NCI-H748 (cell line): Measurements from ENCODE around the gene RNF103.

Source experiments
- DNase-seq: peaks from one replicate; lab custom pipeline; 2025; ENCODE audit not compliant: unreplicated experiment; lab: John Stamatoyannopoulos, UW

The RNF103 gene

GRCh38 chr2:86577817-86578456 lies 45.7 kb downstream of the RNF103 start:
- DNase-seq, result no peak

DNA sequence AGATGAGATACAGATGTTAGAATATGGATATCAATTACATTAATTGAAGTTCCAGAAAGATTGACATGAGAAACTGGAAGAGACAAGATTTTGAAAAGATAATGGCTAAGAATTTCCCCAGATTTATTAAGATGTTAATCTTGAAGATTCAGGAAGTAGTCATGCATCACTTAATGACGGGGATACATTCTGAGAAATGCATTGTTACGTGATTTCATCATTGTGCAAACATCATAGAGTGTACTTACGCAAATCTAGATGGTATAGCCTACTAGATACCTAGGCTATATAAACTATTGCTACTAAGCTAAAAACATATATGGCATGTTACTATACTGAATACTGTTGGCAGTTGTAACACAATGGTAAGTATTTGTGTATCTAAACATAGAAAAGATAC lies 53.6 kb downstream of the RNF103 start:
- DNase-seq, result no peak

DNA sequence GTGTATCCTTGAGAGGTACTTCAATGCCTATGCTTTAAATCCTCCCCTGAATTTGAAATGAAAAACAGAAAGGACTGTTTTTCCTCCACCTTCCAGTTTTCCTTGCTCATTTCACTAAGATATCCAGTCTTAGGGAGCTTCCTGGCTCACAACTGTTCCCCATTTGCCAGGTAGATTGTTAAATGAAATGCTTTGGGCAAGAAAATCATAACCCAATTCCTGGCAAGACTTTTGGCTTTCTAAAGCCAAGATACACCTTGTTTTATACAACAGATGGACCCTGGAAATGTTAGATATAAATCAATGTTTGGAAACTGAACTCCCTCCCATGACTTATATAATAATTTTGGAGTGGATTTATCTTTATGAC lies 56.9 kb downstream of the RNF103 start:
- DNase-seq, result no peak

DNA sequence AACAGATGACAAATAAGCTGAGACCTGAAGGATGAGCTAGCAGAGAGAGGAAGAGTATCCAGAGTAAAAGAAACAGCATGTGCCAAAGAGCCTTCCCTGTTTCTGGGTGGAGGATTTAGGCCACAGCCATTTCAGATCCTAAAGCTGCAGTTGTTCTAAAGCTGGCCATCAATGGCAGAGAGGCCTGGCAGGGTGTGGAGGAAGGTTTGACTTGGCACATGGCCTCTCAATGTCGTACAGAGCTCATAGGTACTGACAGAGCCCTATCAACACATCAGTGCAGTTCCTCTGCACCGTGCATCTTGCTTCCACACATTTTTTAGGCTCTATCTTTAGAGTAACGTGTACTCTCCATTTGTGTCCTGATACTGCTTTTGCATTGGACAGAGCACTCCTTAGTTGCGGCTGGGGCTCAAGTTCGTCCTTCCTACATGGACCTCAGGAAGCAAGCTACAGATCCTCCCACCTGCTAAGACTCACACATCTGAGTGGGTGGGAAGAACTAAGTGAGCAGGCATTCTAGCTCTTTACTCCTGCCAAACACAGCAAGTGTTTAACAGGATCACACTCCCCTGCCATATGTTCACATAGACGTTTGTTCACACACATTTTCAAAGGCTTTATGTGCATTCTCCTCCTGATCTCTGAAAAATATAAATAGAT lies 57.4 kb downstream of the RNF103 start:
- no peak for DNase-seq

GRCh38 chr2:86563650-86564061 lies 60.0 kb downstream of the RNF103 start:
- no peak for DNase-seq

DNA sequence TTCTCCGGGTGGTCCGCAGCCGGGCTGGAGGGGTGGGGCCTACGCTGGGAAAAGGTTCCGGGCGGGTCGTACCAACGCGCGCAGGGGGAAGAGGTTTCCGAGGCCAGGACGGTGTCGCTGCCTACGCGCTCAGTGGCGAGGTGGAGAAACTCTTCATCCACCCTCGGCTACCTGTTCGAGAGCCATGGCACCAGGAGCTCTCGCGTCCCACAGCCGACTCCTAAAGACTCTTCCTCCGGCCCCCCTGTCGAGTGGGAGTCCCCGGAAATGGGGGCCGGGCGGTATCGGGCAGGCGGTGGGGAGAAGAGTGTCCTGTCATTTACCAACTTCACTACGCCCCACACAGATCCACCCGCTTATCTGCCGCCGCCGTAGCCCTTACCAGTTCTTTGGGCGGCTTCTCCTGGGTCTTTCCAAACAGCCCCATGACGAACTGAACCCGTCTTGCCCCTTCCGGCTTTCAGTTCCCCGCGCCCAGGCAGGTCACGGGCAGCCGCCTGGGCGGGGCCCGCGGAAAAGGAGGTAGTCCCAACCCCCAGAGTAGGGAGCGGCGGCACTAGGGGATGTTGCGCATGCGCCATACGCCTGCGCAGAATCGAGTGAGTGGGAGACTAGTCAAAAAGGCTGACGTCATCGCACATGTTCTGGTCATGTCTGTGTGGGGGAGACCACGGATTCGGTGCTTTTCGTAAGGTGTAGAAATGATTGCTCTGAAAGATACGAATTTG lies 60.6 kb downstream of the RNF103 start, which contains the start of gene CHMP3:
Gene CHMP3, minus strand, starts transcription at position 522 of the 728 bp plus-strand sequence. Its CDS starts 95 bp downstream, at position 427.
- peak; percentile 93 for DNase-seq

DNA sequence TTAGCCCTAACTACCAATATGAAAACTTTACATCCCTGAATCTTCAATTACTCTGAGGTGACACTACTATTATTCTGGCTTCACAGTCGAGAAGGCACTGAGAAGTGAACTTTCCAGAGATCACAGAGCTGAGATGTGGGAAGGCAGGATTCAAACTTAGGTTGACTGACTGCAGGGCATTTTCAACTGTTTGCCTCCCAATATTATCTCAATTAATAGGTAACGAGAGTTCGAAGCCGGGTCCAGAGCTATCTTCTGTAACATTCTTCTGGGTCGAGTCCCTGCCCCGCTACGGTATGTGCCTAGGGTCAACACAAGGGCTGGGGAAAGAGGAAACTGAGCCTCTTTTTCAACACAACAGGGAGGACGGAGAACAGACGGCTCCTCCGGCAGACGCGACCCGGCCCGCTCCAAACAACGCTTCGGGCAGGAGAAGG lies 61.2 kb downstream of the RNF103 start:
- DNase-seq, result no peak

DNA sequence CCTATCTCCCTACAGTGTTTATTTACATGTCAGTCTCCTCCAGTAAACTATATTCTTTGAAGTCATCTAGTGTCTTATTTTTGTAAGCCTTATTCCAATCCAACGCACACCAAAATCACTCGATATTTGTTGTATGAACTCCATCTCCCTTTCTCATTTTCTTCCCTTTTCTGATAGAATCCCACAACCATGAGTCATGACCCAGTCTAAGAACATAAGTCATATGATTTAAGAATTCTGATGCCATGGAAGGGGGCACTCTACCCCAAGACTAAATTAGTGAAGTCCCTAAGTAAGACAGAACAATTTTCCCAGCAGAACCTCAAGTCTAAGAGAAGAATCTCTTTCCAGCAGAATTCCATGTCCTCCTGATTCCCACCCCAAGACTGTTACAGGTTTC lies 65.8 kb downstream of the RNF103 start:
- no peak for DNase-seq

DNA sequence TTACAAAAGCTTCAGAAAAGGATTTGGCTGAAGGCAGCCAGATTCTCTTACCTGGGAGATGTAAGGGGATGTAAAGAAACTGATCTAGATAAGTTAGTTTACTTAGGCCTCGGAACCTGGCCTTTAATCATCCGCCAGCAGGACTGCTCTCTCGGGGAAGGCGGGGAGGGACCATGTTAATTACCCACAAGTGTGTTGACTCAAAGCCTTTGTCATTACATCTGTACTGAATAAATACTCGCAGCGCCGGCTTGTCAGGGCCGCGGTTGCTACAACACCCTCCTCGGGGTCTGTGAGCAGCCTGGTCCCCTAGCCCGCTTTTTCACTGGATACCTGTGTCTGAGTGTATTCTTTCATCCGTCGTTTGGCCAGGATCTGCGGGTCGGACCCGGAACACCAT lies 67.2 kb downstream of the RNF103 start:
- peak; percentile 44 for DNase-seq
